SH-SY5Y (cell line): ENCODE measurements around the gene MID1.

Experiments
- GATA2 ChIP-seq: IDR thresholded peaks from 2 replicates; pipeline ENCODE4 v1.6.1; 2011; ENCODE audit warnings: mild to moderate bottlenecking, low read depth, low read length
- GATA3 ChIP-seq: IDR thresholded peaks from 2 replicates; pipeline ENCODE4 v1.6.1; 2011; ENCODE audit warnings: low read depth, mild to moderate bottlenecking, low read length, moderate library complexity

- TF ChIP-seq GATA2 (no peak), GATA3 (no peak)
Measured at GRCh38 chrX:10542586-10542985, 77.8 kb downstream of the MID1 start.
